Psoas muscle (tissue), 8 donors: Measurements from ENCODE around the gene MRAS. TPM values are rescaled to one million over a fixed set of nuclear protein-coding genes. Genes with fewer than 3 reads are reported as not detected.

Experiments used
- ATAC-seq, 4 donors: fragments of 200-7000 bp; cut with Tn5 transposase; one replicate each; pipeline ENCODE4 v1.9.1; 2020; ENCODE audit warnings: moderate library complexity in 3 of 4, mild to moderate bottlenecking in 2 of 4
- DNase-seq, 2 donors: peaks; one replicate each; pipeline ENCODE4 v3.0.0-alpha.2; 2020
- H3K27ac ChIP-seq: fragments of 200-600 bp; one replicate; pipeline ENCODE4 v1.8.0; 2022
- H3K27me3 ChIP-seq, 3 donors: fragments of 200-600 bp in 1 of 3; one replicate each; pipeline versions ENCODE4 v1.6.1 to v1.8.0; 2013 to 2022; ENCODE audit warnings: low read length in 2 of 3, mild to moderate bottlenecking in 2 of 3, moderate library complexity in 1 of 3; ENCODE audit not compliant: insufficient read depth in 3 of 3
- H3K36me3 ChIP-seq, 2 donors: fragments of 200-600 bp in 1 of 2; one replicate each; pipeline versions ENCODE4 v1.6.1 to v1.8.0; 2013 to 2022; ENCODE audit warnings: low read depth in 1 of 2, mild to moderate bottlenecking in 1 of 2, moderate library complexity in 1 of 2; ENCODE audit not compliant: insufficient read depth in 1 of 2
- H3K4me1 ChIP-seq: fragments of 200-600 bp; one replicate; pipeline ENCODE4 v1.8.0; 2022
- H3K4me3 ChIP-seq: fragments of 200-600 bp; one replicate; pipeline ENCODE4 v1.8.0; 2022; ENCODE audit warnings: mild to moderate bottlenecking
- H3K9me3 ChIP-seq: fragments of 200-600 bp; one replicate; pipeline ENCODE4 v1.8.0; 2022
- WGBS, 3 donors: extraction: QIAGEN DNeasy Blood & Tissue Kit; methylation state at CpG; one replicate each; pipeline versions ENCODE4 v1.1.6 to v1.1.7; 2013; 5-methylcytosine and 5-hydroxymethylcytosine counted together
- intact Hi-C, 2 donors: fragments of 100-400 bp; cut with DNase I; formaldehyde crosslinking; loops; one replicate each; pipeline versions ENCODE4 v1.11.0 to v1.14.2; 2022
- polyA plus RNA-seq, 3 donors: library from polyadenylated mRNA; stranded (reverse); fragments of 200-250 nt; gene quantifications; one replicate each; pipeline ENCODE4 v1.2.3, GENCODE V29; 2013
- total RNA-seq, 4 donors: library from RNA; stranded (reverse); fragmentation: NEBNext Ultra II Directional in 2 of 4; extraction: Animal tissue kit (Norgen Biotek cat#: 25700) in 2 of 4; gene quantifications; one replicate each; pipeline versions ENCODE4 v1.2.1 to v1.2.4, GENCODE V29; 2021 to 2023
- TF ChIP-seq, protein P1 (sequence below): fragments of 200-600 bp; IDR thresholded peaks from one replicate; pipeline ENCODE4 v1.8.0; 2022; ENCODE audit warnings: antibody characterized with exemption
- donor health status: healthy with polysubstance abuse.
- donor health status: DM: no; HTN: no; CAD: no; lungs with moderate emphysema.
- donor health status: Bipolar disorder and iron deficiency.
- donor health status: healthy.
- donor health status: DM: yes; HTN: yes; CAD: no.
- donor health status: DM: no; HTN: no; CAD: no.
- donor health status: DM: no; HTN: no; CAD: no.
- donor health status: DM: yes; HTN: yes; CAD: no.

MRAS gene
- total and polyA plus RNA-seq, 7 donors, result 43.8 to 166 (median 107) TPM

GRCh38 chr3:138434875-138435772, 86.7 kb downstream of the MRAS start:
- no peak overlapping the region for H3K27ac ChIP-seq
- H3K4me3 ChIP-seq, result peak overlapping the region; percentile 67
- 5 to 9% (median 5%) methylated on average over 71 to 78 of the region's 78 CpGs for WGBS, 3 donors
- DNase-seq, result no peak
- H3K4me1 ChIP-seq, result peaks cover 7% of the 10 kb centered on the region
- TF ChIP-seq, protein P1, sequence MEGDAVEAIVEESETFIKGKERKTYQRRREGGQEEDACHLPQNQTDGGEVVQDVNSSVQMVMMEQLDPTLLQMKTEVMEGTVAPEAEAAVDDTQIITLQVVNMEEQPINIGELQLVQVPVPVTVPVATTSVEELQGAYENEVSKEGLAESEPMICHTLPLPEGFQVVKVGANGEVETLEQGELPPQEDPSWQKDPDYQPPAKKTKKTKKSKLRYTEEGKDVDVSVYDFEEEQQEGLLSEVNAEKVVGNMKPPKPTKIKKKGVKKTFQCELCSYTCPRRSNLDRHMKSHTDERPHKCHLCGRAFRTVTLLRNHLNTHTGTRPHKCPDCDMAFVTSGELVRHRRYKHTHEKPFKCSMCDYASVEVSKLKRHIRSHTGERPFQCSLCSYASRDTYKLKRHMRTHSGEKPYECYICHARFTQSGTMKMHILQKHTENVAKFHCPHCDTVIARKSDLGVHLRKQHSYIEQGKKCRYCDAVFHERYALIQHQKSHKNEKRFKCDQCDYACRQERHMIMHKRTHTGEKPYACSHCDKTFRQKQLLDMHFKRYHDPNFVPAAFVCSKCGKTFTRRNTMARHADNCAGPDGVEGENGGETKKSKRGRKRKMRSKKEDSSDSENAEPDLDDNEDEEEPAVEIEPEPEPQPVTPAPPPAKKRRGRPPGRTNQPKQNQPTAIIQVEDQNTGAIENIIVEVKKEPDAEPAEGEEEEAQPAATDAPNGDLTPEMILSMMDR, result no peak
- peak; percentile 14 to 59 (median 44) for ATAC-seq
- intact Hi-C loops, result loop anchor here in 1 of 2 donors (10.0 kb wide), 1 partner anchor 150 kb away; no protein-coding TSS in a partner anchor
- no peaks in the 10 kb centered on the region for H3K9me3 ChIP-seq
- H3K36me3 ChIP-seq, result no peaks in the 10 kb centered on the region
- H3K27me3 ChIP-seq, result peaks cover 0 to 3% (median 0%) of the 10 kb centered on the region in 3 donors

- TF ChIP-seq, protein P1, result no peak
- Histone ChIP-seq H3K4me3 (peak overlapping the region; percentile 67), H3K36me3 (no peaks in the 10 kb centered on the region), H3K27me3 (peaks cover 0 to 3% (median 0%) of the 10 kb centered on the region in 3 donors), H3K27ac (no peak overlapping the region), H3K4me1 (peaks cover 7% of the 10 kb centered on the region), H3K9me3 (no peaks in the 10 kb centered on the region)
- DNase-seq, result no peak
- 76 to 89% (median 89%) methylated on average over 8 of the region's 8 CpGs for WGBS, 3 donors
- intact Hi-C loops, result loop anchor here in 1 of 2 donors (10.0 kb wide), 1 partner anchor 149 kb away; no protein-coding TSS in a partner anchor
- no peak for ATAC-seq
Measured at GRCh38 chr3:138435840-138436239, 87.5 kb downstream of the MRAS start.

DNA sequence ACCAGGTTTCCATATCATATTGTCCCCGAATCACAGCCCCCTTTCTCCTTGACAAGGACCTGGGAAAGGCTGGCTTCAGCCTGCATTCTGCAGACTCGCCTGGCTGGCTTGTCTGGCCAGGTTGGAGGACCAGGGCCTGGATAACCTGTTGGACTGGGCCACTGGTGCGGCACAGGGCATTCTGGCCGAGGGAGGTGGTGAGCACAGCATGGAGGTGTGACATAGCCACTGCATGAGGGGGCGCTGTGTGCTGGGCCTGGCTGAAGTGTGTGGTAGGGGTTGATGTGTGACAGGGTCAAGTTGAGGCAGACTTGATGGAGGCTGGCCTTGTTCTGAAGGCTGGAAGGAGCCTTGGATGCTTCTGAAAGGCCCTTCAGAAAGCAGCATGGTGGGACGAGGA, 88.9 kb downstream of the MRAS start:
- intact Hi-C loops, result loop anchor here in 1 of 2 donors (10.0 kb wide), 1 partner anchor 148 kb away; no protein-coding TSS in a partner anchor
- no peaks in the 10 kb centered on the region for H3K9me3 ChIP-seq
- no peak overlapping the region for H3K4me3 ChIP-seq
- WGBS, 3 donors, result 98% methylated on average over 6 of the region's 6 CpGs
- no peak overlapping the region for H3K27ac ChIP-seq
- DNase-seq, result no peak
- peaks cover 0 to 3% (median 0%) of the 10 kb centered on the region in 3 donors for H3K27me3 ChIP-seq
- H3K4me1 ChIP-seq, result peaks cover 7% of the 10 kb centered on the region
- TF ChIP-seq, protein P1, result no peak
- H3K36me3 ChIP-seq, result no peaks in the 10 kb centered on the region
- ATAC-seq, result no peak

DNA sequence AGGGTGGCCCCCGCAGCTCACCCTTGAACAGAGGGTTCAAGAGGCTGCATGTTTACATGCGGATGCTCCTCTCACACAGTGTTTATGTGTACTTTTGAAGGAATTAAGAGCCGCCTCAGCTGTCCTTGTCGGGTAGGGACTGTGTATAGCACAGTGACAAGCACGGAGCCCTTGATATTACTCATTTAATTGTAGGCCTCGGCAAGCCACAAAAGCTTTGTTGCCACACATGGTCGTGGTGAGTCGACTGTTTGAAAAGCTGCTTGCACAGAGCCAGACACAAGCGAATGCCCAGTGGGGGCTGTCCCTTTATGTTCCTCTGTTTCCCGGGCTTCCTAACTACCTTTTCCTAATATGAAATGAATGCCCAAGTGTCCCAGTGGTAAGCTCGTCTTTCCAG, 90.5 kb downstream of the MRAS start:
- Histone ChIP-seq H3K36me3 (no peaks in the 10 kb centered on the region), H3K4me1 (peaks cover 7% of the 10 kb centered on the region), H3K4me3 (no peak overlapping the region), H3K27ac (no peak overlapping the region), H3K9me3 (no peaks in the 10 kb centered on the region), H3K27me3 (peaks cover 0 to 3% (median 0%) of the 10 kb centered on the region in 3 donors)
- TF ChIP-seq, protein P1, result no peak
- no peak for DNase-seq
- 67 to 70% (median 67%) methylated on average over 11 of the region's 11 CpGs for WGBS, 3 donors
- ATAC-seq, result no peak
- intact Hi-C loops, result loop anchor here in 1 of 2 donors (10.0 kb wide), 1 partner anchor 146 kb away; no protein-coding TSS in a partner anchor
